Mononuclear cell (primary cell): ENCODE results near the gene NATD1. TPM values are rescaled to one million over a fixed set of nuclear protein-coding genes. Genes with fewer than 3 reads are reported as not detected.
"Not testable (repeated sequence)": the region's sequence is repeated elsewhere in the genome, so short reads cannot be mapped to it uniquely, and the experiment has no call there.

Experiments used
- H3K27me3 ChIP-seq: 2 replicates; pipeline ENCODE4 v1.6.0; 2011; ENCODE audit warnings: low read length, control low read depth; ENCODE audit not compliant: insufficient read depth
- H3K4me1 ChIP-seq: 2 replicates; pipeline ENCODE4 v1.5.1; 2011; ENCODE audit warnings: mild to moderate bottlenecking, low read length, control low read depth; ENCODE audit not compliant: insufficient read depth
- H3K4me3 ChIP-seq: 2 replicates; pipeline ENCODE4 v1.5.1; 2011; ENCODE audit warnings: mild to moderate bottlenecking, low read length, moderate library complexity
- H3K9me3 ChIP-seq: 2 replicates; pipeline ENCODE4 v1.5.1; 2011; ENCODE audit warnings: low read depth, mild to moderate bottlenecking, control low read depth, low read length
- total RNA-seq: library from RNA; depleted of rRNA; stranded (reverse); fragments of >200 nt; gene quantifications from one replicate; pipeline ENCODE4 v1.2.3, GENCODE V29; 2012

Gene NATD1
- total RNA-seq, 1 donor: 3.3 TPM

DNA sequence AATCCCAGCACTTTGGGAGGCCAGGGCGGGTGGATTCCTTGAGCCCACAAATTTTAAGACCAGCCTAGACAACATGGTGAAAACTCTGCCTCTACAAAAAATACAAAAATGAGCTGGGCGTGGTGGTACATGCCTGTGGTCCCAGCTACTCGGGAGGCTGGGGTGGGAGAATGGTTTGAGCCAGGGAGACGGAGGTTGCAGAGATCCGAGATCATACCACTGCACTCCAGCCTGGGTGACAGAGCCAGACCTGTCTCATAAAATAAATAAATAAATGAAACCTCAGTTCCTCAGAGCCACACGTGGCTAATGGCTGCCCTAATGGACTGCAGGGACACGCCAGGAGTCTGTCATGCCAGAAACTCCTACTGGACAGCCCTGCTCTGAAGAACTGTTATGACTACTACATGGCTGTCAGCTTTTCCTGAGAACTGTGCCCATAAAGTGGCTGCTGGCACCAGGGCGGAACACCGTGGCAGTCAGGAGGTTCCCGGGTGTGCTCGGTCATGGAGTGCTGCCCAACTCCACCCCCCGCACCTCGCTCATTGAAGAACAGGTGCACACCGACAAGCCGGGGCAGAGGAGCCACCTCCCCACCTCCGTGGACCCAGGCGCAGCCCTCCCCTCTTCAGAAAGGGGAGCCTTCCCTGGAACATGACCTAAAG lies 43.6 kb downstream of the NATD1 start:
- H3K4me1 ChIP-seq: peaks cover 37% of the 10 kb centered on the region

DNA sequence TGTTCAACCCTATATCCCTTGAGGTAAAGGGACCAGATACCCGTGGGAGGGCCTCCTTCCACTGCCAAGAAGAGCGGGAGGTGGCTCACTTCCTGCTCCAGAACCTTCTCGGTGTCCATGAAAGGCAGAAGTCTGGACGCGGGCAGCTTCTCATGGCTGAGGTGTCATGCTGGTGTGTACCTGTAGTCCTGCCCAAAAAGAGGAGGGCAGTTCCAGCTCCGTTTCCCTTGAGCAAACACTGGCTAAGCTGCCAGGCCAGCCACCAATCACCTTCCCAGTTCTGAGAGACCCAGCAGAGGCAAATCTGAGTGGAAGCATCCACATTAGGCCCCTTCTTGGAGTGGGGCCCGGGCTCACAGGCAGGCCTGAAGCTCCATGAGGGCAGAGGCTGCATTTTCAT lies 44.9 kb downstream of the NATD1 start:
- H3K4me1 ChIP-seq: peaks cover 35% of the 10 kb centered on the region
- H3K27me3 ChIP-seq: no peaks in the 10 kb centered on the region
- no peaks in the 10 kb centered on the region for H3K9me3 ChIP-seq
- H3K4me3 ChIP-seq: no peak overlapping the region

More for the DNA sequence above, 43.6 kb downstream of the NATD1 start:
- no peak overlapping the region for H3K4me3 ChIP-seq
- no peaks in the 10 kb centered on the region for H3K9me3 ChIP-seq
- H3K27me3 ChIP-seq: no peaks in the 10 kb centered on the region

DNA sequence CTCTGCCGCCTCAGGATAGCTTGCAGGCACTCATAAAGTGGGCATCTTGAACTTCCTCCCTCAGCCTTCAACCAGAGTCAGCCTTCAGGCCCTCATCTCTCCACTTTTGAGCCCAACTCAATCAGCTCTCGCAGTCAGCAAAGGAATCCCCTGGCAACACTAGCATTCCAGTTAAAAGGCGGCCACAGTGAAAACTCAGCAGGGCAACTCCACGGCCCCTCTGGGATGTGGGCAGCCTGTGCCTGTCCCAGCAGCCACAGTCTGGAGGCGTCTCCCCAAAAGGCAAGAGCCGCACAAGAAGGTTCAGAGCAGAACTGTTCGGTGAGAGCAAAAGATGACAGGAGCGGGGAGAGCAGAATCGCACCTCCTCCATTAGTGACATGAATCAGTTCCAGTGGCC lies 48.3 kb downstream of the NATD1 start:
- no peaks in the 10 kb centered on the region for H3K9me3 ChIP-seq
- H3K4me3 ChIP-seq: no peak overlapping the region
- H3K27me3 ChIP-seq: no peaks in the 10 kb centered on the region
- peaks cover 1% of the 10 kb centered on the region for H3K4me1 ChIP-seq

DNA sequence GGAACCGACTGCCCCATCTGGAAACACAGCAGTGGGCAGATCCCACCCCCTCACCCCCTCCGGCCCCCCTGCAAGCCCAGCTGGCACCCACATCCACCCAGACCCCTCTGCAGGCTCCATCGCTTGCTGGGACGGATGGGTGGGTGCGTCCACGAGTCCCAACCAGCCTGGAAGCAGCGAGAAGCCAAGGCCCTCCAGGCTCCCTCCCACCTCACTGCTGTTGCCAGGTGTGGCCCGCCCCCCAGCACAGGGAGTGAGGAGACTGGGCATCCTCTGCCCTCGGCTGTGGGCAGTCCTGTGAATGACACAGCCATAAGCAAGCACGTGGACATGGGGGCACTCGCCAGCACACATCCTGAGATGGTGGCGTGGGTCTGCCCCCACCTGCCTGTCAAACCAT lies 50.7 kb downstream of the NATD1 start:
- Histone ChIP-seq H3K9me3 (no peaks in the 10 kb centered on the region), H3K4me1 (no peaks in the 10 kb centered on the region), H3K27me3 (no peaks in the 10 kb centered on the region), H3K4me3 (no peak overlapping the region)

DNA sequence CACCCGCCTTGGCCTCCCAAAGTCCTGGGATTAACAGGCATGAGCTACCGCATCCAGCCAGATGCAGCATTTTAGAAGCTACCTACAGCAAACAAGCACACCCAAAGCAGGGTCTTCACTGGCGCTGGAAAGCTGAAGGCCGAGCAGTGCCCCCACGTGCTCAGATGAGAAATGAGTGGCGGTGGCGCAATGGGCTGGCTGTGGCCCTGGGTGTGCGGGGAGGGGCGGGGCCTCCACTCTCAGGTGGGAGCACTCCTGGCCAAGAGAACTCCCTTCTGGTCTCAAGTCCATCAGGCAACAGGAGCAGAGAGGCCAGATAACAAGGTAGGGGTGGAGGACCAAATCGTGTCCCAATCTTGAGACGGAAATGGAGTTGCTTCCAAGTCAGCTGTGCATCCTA lies 51.3 kb downstream of the NATD1 start:
- Histone ChIP-seq H3K4me1 (no peaks in the 10 kb centered on the region), H3K27me3 (no peaks in the 10 kb centered on the region), H3K9me3 (no peaks in the 10 kb centered on the region), H3K4me3 (no peak overlapping the region)

DNA sequence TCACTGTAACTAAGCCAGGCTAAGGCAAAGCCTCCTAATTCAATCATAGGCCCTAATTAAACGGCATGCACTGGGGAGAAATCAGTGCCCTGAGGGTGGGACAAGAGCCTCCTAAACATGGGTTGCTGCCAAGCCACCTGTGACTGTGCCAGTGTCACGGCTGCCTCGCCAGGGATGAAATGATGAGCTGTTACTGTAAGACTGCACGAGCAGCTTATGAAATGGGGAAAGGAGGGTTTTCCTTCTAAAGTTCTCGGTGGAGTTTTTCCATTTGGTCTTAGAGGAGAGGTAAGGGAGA lies 52.0 kb downstream of the NATD1 start:
- H3K27me3 ChIP-seq: no peaks in the 10 kb centered on the region
- no peaks in the 10 kb centered on the region for H3K4me1 ChIP-seq
- no peaks in the 10 kb centered on the region for H3K9me3 ChIP-seq
- H3K4me3 ChIP-seq: no peak overlapping the region

DNA sequence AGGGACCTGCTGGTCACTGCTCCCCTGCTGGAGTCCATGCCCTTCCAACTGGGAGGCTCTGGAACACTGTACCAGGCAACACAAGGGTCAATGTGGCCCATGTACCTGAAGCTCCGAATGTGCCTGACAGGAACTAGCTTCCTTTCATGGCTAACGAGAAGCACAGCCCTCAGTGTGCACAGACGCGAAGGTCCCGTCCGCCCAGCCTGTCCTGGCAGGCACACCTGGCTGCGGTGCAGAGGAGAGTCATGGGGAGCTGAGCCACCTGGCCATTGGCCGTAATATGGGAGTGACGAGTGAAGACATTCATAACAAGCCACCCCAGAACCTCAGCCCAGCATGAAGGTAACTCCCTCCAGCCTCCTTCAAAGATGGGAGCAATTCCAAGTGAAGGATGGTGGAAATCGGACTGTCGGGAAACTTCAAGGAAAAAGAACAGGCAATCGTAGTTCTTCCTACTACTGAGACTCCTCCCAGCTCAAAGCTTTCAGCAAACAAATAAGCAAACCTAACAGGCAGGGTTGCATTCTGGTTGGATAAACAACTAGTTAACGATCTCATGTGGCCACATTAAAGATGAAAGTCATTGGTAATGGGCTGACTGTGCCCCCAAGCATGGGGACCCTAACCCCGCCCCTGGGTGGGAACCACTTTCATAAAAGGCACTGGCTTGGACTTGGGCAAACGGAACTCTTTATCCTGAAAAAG lies 52.5 kb downstream of the NATD1 start:
- no peaks in the 10 kb centered on the region for H3K4me1 ChIP-seq
- no peaks in the 10 kb centered on the region for H3K9me3 ChIP-seq
- H3K4me3 ChIP-seq: no peak overlapping the region
- H3K27me3 ChIP-seq: no peaks in the 10 kb centered on the region

DNA sequence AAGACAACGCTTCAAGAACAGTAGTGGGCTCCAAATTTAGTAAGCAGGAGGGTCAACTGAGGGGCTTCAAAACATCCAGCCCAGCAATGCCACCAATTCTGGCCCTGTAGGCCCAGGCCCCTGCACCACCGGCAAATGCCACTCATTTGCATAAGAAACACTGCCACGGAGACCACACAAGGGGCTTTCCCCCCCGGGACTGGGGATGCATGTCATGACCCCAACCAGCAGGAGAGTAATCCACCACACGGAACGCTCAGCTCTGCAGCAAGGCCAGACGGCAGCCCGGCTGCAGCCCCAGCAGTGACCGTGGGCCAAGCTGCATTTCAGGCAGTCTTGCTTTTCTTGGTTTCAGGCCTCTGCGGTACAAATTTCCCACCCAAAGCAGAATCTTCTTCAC lies 53.4 kb downstream of the NATD1 start:
- Histone ChIP-seq H3K4me1 (no peaks in the 10 kb centered on the region), H3K27me3 (no peaks in the 10 kb centered on the region), H3K9me3 (no peaks in the 10 kb centered on the region), H3K4me3 (no peak overlapping the region)

DNA sequence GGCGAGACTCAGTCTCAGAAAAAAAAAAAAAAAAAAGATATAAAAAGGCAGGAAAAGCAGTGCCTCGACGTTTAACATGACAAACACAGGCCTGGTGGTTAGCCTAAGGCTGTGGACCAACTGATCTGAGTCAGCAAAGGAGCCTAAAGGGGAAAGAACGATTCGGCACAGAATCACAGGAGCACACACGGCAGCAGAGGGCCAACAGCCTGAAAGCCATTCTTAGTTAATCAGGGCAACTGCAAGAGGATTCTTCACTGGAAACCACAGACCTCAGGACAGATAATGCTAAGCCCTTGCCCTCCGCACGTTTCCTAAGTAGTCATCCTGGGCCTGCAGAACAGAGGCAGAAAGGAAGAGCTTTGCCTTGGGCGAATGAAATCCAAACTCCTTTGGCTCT lies 53.9 kb downstream of the NATD1 start:
- Histone ChIP-seq H3K27me3 (no peaks in the 10 kb centered on the region), H3K9me3 (no peaks in the 10 kb centered on the region), H3K4me3 (no peak overlapping the region), H3K4me1 (no peaks in the 10 kb centered on the region)

DNA sequence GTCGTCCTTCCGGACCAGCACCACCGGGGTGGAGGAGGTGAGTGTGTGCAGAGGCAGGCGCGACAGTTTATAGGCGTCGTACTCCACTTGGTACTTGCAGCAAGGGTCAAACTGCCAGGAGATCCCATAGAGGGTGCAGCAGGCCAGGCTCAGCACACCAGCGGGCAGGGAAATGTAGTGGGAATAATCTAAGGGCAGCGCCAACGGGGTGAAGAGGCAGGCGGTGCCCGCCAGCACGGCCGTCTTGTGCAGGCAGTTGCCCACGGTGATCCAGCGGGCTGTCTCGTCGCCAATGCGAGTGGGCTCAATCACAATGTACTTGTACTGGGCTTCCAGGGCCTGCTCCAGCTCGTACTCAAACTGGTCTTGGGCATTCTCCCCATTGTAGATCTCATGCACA lies 54.8 kb downstream of the NATD1 start:
- Histone ChIP-seq H3K4me3 (no peak overlapping the region), H3K4me1 (no peaks in the 10 kb centered on the region), H3K9me3 (no peaks in the 10 kb centered on the region), H3K27me3 (no peaks in the 10 kb centered on the region)

DNA sequence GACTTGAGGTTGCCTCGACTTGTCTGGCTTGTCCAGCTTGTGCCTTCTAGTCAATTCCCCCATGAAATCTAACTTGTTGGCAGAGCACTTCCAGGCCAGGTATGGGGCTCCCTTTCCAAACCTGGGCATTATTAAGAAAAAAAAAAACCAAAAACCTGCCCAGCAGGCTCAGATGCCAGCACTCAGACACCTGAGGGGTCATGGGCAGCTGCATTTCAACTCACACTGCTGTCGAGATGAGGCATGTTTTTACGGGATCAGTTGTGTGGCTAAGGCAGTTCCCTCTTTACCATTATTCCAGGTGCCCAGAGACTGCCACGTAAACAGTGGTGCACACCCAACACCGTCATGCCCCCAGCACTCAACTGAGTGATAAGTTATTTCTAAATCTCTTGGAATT lies 57.1 kb downstream of the NATD1 start:
- H3K4me1 ChIP-seq: peaks cover 4% of the 10 kb centered on the region
- no peaks in the 10 kb centered on the region for H3K27me3 ChIP-seq
- no peaks in the 10 kb centered on the region for H3K9me3 ChIP-seq
- H3K4me3 ChIP-seq: no peak overlapping the region

DNA sequence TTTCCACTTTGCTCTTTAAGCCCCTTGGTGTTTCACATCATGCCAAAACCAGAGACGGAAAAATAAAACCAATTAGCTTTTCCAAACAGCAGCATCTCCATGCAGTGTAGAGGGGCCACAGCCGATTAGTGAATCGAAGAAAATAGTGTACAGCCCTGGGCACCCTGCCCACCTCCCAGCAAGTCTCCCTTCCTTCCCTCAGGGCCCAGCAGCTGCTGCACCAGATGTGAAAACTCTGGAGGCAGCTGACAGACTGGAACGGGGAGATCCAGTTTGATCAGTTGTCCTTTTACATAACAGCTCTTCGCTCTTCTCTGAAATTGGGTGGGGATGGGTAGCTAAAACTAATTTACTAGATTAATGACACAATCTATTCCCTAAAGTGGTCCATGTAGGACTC lies 58.5 kb downstream of the NATD1 start:
- Histone ChIP-seq H3K27me3 (no peaks in the 10 kb centered on the region), H3K9me3 (no peaks in the 10 kb centered on the region), H3K4me1 (peaks cover 4% of the 10 kb centered on the region), H3K4me3 (no peak overlapping the region)

DNA sequence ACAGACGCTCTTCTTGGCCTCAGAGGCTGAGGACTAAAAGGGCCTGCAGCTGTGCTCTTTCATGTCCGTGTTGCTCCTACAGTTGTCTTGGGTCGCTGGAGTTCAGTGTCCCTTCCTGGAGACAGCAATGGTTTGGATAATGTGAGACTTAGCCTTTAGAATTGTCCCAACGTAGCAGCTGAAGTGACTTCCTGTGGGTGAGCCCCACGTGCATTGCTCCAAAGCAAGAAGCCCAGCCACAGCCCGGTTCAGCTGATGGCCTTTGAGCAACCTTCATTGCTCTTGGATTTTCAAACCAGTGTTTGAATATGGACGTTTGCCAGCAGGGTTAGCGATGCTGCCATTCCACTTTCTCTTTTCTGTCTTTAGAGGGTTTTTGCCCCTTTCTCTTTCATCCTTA lies 59.0 kb downstream of the NATD1 start:
- peaks cover 4% of the 10 kb centered on the region for H3K4me1 ChIP-seq
- H3K27me3 ChIP-seq: no peaks in the 10 kb centered on the region
- H3K4me3 ChIP-seq: no peak overlapping the region
- H3K9me3 ChIP-seq: no peaks in the 10 kb centered on the region

DNA sequence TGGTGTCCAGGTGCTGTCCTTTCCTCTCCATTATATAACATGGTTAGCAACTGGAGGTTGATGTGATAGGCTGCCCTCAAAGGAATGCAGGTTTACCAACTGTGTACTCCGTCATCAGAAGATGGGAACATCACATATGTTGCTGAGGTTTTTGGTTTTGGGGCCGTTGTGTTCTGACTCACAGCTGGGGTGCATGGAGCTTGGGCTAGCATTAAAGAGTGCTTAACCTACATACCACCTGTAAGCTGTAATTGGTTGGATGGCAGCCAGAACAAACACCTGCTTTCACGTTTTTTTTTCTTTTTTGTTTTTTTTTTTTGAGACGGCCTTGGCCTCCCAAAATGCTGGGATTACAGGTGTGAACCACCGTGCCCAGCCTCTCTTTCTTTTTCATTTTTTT lies 60.2 kb downstream of the NATD1 start:
- no peaks in the 10 kb centered on the region for H3K9me3 ChIP-seq
- H3K4me1 ChIP-seq: peaks cover 4% of the 10 kb centered on the region
- H3K4me3 ChIP-seq: no peak overlapping the region
- no peaks in the 10 kb centered on the region for H3K27me3 ChIP-seq

DNA sequence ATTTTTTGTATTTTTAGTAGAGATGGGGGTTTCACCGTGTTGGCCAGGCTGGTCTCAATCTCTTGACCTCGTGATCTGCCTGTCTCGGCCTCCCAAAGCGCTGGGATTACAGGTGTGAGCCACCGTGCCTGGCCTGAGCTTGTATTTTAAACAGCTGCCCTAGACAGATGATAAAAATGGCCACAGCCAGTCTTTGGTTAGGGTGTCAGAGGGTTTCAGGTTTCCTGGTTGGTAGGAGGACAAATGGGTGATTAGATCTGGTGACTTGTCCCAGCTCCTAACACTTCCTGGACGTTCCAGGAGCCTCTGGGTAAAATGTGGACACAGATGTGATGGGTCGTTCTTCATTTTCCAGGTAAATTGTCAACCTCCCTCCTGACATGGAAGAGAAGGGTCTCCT lies 60.8 kb downstream of the NATD1 start:
- H3K27me3 ChIP-seq, H3K9me3 ChIP-seq, H3K4me1 ChIP-seq, H3K4me3 ChIP-seq: not testable (repeated sequence)

DNA sequence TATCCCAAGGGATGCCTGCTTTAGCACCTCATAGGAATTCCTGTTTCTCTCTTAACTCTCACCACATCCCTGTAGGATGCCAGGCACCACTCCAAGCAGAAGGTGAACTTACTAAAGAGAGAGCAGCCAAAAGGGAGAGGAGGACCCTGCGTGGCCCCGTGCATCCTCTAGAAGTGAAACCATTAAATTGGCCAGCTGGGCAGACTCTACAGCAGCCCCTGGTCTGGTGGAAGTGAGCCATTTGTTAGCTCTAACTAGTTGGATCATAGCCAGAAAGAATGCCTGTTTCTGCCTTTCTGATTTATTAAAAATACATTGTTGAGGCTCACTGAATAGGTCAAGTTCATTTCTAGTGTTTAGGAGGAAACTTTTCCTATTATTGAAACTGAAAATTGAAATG lies 61.5 kb downstream of the NATD1 start:
- no peak overlapping the region for H3K4me3 ChIP-seq
- H3K9me3 ChIP-seq: no peaks in the 10 kb centered on the region
- no peaks in the 10 kb centered on the region for H3K27me3 ChIP-seq
- H3K4me1 ChIP-seq: peaks cover 6% of the 10 kb centered on the region
